ENCODE results near the gene GIMAP5.

Gene GIMAP5

GRCh38 chr7:150746921-150747320 is 9.7 kb downstream of the GIMAP5 start:
- DNase-seq (ENCODE audit: low read depth in 2 of 2), result no peak

GRCh38 chr7:150748376-150748775 is 11.2 kb downstream of the GIMAP5 start:
- TF ChIP-seq CTCF (IDR thresholded peaks at IDR 0.05; ENCODE audit: low read depth, low read length), result no peak
- H3K4me3 ChIP-seq (replicated peaks in 1 of 2; ENCODE audit: low read depth in 2 of 2, low read length in 2 of 2), result no peak overlapping the region
- DNase-seq (ENCODE audit: low read depth in 2 of 2), result no peak

More at GRCh38 chr7:150746921-150747320, 9.7 kb downstream of the GIMAP5 start:
- H3K4me3 ChIP-seq (replicated peaks in 1 of 2; ENCODE audit: low read depth in 2 of 2, low read length in 2 of 2), result no peak overlapping the region
- no peak for TF ChIP-seq CTCF (IDR thresholded peaks at IDR 0.05; ENCODE audit: low read depth, low read length)

GRCh38 chr7:150751702-150752101 is 14.5 kb downstream of the GIMAP5 start:
- no peak for TF ChIP-seq CTCF (IDR thresholded peaks at IDR 0.05; ENCODE audit: low read depth, low read length)
- no peak for DNase-seq (ENCODE audit: low read depth in 2 of 2)

GRCh38 chr7:150753239-150753638 is 16.0 kb downstream of the GIMAP5 start:
- DNase-seq (ENCODE audit: low read depth in 2 of 2), result no peak
- no peak overlapping the region for H3K4me3 ChIP-seq (replicated peaks in 1 of 2; ENCODE audit: low read depth in 2 of 2, low read length in 2 of 2)
- TF ChIP-seq CTCF (IDR thresholded peaks at IDR 0.05; ENCODE audit: low read depth, low read length), result no peak

More at GRCh38 chr7:150751702-150752101, 14.5 kb downstream of the GIMAP5 start:
- H3K4me3 ChIP-seq (replicated peaks in 1 of 2; ENCODE audit: low read depth in 2 of 2, low read length in 2 of 2), result no peak overlapping the region

- no peak for TF ChIP-seq CTCF (IDR thresholded peaks at IDR 0.05; ENCODE audit: low read depth, low read length)
- no peak overlapping the region for H3K4me3 ChIP-seq (replicated peaks in 1 of 2; ENCODE audit: low read depth in 2 of 2, low read length in 2 of 2)
- DNase-seq (ENCODE audit: low read depth in 2 of 2), result peak in 1 of 2 donors; percentile 6
Observed at GRCh38 chr7:150753826-150754603, 16.8 kb downstream of the GIMAP5 start.

GRCh38 chr7:150754951-150755350 is 17.7 kb downstream of the GIMAP5 start:
- H3K4me3 ChIP-seq (replicated peaks in 1 of 2; ENCODE audit: low read depth in 2 of 2, low read length in 2 of 2), result no peak overlapping the region
- TF ChIP-seq CTCF (IDR thresholded peaks at IDR 0.05; ENCODE audit: low read depth, low read length), result no peak
- no peak for DNase-seq (ENCODE audit: low read depth in 2 of 2)
